PC-3 (cell line): ENCODE results near the gene RNU1-4.
"Not testable (repeated sequence)": the region's sequence is repeated elsewhere in the genome, so short reads cannot be mapped to it uniquely, and the experiment has no call there.

Source experiments
- CTCF ChIP-seq: fragments of 300-600 bp; sonication (generic); conservative IDR thresholded peaks from 2 replicates; pipeline ENCODE4 v1.5.1; 2017; ENCODE audit warnings: antibody characterized with exemption, low read depth, mild to moderate bottlenecking, low read length
- EZH2 ChIP-seq: fragments of 300-600 bp; sonication (generic); IDR thresholded peaks from one replicate; pipeline ENCODE4 v1.6.1; 2017; ENCODE audit warnings: antibody characterized with exemption, mild to moderate bottlenecking, low read length; ENCODE audit not compliant: unreplicated experiment

GRCh38 chr1:16781033-16781432 is 40.7 kb downstream of the RNU1-4 start:
- not testable (repeated sequence) for TF ChIP-seq CTCF, EZH2
